ENCODE data around the gene CUZD1.

- TF ChIP-seq, protein P1, sequence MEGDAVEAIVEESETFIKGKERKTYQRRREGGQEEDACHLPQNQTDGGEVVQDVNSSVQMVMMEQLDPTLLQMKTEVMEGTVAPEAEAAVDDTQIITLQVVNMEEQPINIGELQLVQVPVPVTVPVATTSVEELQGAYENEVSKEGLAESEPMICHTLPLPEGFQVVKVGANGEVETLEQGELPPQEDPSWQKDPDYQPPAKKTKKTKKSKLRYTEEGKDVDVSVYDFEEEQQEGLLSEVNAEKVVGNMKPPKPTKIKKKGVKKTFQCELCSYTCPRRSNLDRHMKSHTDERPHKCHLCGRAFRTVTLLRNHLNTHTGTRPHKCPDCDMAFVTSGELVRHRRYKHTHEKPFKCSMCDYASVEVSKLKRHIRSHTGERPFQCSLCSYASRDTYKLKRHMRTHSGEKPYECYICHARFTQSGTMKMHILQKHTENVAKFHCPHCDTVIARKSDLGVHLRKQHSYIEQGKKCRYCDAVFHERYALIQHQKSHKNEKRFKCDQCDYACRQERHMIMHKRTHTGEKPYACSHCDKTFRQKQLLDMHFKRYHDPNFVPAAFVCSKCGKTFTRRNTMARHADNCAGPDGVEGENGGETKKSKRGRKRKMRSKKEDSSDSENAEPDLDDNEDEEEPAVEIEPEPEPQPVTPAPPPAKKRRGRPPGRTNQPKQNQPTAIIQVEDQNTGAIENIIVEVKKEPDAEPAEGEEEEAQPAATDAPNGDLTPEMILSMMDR (IDR thresholded peaks at IDR 0.05), result no peak
- no peak for TF ChIP-seq POLR2A (IDR thresholded peaks at IDR 0.05)
Observed at GRCh38 chr10:122877264-122877663, 31.6 kb upstream of the CUZD1 start.
